ENCODE data around the gene MRPL10. TPM values are rescaled to one million over a fixed set of nuclear protein-coding genes. Genes with fewer than 3 reads are reported as not detected.

MRPL10 gene
- total and polyA plus RNA-seq, 2 experiments from 2014 or later: 50.2 to 74.7 TPM

DNA sequence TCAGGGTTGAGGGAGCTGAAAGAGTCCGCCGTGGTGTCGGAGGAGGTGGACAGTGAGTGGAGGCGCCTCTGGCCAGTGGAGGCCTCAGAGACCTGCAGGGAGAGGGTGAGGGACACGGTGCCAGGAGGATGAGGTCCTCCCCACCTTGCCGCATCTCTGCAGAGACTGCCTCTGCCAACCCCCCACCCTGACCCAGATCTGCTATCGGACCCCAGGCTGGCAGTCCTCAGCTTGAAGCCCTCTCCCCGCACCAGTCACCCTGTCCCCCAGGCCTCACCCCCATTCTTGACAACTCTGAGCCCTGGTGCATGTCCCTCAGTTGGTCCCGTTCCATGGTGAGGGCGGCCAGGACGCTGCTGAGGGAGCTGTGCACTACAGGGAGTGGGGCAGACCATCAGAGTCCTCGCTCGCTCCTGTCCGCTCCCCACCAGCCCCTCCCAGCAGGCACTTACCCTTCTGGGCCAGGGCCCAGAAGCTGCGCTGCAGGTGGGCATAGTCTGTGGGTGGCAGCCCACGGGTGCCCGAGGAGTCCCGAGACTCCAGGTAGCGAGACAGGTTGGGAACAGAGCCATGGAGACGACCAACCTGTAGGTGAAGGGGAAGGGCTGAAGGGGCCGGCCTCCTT is 15.1 kb downstream of the MRPL10 start (continued):
- TF ChIP-seq, protein P1, sequence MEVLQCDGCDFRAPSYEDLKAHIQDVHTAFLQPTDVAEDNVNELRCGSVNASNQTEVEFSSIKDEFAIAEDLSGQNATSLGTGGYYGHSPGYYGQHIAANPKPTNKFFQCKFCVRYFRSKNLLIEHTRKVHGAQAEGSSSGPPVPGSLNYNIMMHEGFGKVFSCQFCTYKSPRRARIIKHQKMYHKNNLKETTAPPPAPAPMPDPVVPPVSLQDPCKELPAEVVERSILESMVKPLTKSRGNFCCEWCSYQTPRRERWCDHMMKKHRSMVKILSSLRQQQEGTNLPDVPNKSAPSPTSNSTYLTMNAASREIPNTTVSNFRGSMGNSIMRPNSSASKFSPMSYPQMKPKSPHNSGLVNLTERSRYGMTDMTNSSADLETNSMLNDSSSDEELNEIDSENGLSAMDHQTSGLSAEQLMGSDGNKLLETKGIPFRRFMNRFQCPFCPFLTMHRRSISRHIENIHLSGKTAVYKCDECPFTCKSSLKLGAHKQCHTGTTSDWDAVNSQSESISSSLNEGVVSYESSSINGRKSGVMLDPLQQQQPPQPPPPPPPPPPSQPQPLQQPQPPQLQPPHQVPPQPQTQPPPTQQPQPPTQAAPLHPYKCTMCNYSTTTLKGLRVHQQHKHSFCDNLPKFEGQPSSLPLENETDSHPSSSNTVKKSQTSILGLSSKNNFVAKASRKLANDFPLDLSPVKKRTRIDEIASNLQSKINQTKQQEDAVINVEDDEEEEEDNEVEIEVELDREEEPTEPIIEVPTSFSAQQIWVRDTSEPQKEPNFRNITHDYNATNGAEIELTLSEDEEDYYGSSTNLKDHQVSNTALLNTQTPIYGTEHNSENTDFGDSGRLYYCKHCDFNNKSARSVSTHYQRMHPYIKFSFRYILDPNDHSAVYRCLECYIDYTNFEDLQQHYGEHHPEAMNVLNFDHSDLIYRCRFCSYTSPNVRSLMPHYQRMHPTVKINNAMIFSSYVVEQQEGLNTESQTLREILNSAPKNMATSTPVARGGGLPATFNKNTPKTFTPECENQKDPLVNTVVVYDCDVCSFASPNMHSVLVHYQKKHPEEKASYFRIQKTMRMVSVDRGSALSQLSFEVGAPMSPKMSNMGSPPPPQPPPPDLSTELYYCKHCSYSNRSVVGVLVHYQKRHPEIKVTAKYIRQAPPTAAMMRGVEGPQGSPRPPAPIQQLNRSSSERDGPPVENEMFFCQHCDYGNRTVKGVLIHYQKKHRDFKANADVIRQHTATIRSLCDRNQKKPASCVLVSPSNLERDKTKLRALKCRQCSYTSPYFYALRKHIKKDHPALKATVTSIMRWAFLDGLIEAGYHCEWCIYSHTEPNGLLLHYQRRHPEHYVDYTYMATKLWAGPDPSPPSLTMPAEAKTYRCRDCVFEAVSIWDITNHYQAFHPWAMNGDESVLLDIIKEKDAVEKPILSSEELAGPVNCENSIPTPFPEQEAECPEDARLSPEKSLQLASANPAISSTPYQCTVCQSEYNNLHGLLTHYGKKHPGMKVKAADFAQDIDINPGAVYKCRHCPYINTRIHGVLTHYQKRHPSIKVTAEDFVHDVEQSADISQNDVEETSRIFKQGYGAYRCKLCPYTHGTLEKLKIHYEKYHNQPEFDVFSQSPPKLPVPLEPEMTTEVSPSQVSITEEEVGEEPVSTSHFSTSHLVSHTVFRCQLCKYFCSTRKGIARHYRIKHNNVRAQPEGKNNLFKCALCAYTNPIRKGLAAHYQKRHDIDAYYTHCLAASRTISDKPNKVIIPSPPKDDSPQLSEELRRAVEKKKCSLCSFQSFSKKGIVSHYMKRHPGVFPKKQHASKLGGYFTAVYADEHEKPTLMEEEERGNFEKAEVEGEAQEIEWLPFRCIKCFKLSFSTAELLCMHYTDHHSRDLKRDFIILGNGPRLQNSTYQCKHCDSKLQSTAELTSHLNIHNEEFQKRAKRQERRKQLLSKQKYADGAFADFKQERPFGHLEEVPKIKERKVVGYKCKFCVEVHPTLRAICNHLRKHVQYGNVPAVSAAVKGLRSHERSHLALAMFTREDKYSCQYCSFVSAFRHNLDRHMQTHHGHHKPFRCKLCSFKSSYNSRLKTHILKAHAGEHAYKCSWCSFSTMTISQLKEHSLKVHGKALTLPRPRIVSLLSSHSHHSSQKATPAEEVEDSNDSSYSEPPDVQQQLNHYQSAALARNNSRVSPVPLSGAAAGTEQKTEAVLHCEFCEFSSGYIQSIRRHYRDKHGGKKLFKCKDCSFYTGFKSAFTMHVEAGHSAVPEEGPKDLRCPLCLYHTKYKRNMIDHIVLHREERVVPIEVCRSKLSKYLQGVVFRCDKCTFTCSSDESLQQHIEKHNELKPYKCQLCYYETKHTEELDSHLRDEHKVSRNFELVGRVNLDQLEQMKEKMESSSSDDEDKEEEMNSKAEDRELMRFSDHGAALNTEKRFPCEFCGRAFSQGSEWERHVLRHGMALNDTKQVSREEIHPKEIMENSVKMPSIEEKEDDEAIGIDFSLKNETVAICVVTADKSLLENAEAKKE (CRISPR knock-in tag; IDR thresholded peaks at IDR 0.05): no peak
- no peak for TF ChIP-seq POLR2AphosphoS5 (IDR thresholded peaks at IDR 0.05; ENCODE audit: low read depth)
- TF ChIP-seq, protein P2, sequence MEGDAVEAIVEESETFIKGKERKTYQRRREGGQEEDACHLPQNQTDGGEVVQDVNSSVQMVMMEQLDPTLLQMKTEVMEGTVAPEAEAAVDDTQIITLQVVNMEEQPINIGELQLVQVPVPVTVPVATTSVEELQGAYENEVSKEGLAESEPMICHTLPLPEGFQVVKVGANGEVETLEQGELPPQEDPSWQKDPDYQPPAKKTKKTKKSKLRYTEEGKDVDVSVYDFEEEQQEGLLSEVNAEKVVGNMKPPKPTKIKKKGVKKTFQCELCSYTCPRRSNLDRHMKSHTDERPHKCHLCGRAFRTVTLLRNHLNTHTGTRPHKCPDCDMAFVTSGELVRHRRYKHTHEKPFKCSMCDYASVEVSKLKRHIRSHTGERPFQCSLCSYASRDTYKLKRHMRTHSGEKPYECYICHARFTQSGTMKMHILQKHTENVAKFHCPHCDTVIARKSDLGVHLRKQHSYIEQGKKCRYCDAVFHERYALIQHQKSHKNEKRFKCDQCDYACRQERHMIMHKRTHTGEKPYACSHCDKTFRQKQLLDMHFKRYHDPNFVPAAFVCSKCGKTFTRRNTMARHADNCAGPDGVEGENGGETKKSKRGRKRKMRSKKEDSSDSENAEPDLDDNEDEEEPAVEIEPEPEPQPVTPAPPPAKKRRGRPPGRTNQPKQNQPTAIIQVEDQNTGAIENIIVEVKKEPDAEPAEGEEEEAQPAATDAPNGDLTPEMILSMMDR (conservative IDR thresholded peaks at IDR 0.05; ENCODE audit: low read depth in 2 of 2): no peak
- TF ChIP-seq CREB1 (CRISPR knock-in tag; IDR thresholded peaks at IDR 0.05; ENCODE audit: low read depth): no peak
- TF ChIP-seq ZNF331 (CRISPR knock-in tag; IDR thresholded peaks at IDR 0.05; ENCODE audit: low read depth): no peak
- no peak for TF ChIP-seq ZNF114 (CRISPR knock-in tag; IDR thresholded peaks at IDR 0.05)
- no peak for TF ChIP-seq JUNB (IDR thresholded peaks at IDR 0.05; ENCODE audit: unreplicated experiment)
- TF ChIP-seq EZH2 (IDR thresholded peaks at IDR 0.05; ENCODE audit: low read depth, unreplicated experiment): no peak
- no peak for TF ChIP-seq EZH2phosphoT487 (IDR thresholded peaks at IDR 0.05; ENCODE audit: unreplicated experiment)

Measured in GM23338 (cell line).